GM10266 (cell line): ENCODE results near the gene ROCK2.

Experiments used
- DNase-seq: peaks from one replicate; pipeline ENCODE4 v3.0.0; 2012; ENCODE audit errors: extremely low spot score
- TF ChIP-seq, protein P1 (sequence below): IDR thresholded peaks from 2 replicates; pipeline ENCODE4 v1.5.1; 2012; ENCODE audit warnings: mild to moderate bottlenecking, low read depth; ENCODE audit not compliant: control insufficient read depth, insufficient read depth; ENCODE audit errors: missing control alignments

The ROCK2 gene

DNA sequence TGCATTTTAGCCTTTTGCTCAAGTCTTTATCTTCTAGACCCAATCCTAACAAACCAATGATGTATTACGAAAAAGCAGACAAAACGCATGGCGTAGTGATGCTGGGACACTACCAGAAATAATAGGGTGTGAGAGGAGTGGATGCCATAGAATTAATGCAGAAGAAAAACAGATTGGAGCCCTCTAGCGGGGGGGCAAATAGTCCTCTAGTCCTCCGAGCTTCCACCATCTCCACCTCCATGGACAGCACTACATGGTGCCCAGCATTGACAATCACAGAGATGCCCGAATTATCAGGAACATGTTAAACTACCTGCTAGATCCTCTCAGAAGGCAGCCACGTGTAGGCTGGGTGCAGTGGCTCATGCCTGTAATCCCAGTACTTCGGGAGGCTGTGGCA lies 15.4 kb upstream of the ROCK2 start:
- DNase-seq = no peak
- TF ChIP-seq, protein P1, sequence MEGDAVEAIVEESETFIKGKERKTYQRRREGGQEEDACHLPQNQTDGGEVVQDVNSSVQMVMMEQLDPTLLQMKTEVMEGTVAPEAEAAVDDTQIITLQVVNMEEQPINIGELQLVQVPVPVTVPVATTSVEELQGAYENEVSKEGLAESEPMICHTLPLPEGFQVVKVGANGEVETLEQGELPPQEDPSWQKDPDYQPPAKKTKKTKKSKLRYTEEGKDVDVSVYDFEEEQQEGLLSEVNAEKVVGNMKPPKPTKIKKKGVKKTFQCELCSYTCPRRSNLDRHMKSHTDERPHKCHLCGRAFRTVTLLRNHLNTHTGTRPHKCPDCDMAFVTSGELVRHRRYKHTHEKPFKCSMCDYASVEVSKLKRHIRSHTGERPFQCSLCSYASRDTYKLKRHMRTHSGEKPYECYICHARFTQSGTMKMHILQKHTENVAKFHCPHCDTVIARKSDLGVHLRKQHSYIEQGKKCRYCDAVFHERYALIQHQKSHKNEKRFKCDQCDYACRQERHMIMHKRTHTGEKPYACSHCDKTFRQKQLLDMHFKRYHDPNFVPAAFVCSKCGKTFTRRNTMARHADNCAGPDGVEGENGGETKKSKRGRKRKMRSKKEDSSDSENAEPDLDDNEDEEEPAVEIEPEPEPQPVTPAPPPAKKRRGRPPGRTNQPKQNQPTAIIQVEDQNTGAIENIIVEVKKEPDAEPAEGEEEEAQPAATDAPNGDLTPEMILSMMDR = no peak

DNA sequence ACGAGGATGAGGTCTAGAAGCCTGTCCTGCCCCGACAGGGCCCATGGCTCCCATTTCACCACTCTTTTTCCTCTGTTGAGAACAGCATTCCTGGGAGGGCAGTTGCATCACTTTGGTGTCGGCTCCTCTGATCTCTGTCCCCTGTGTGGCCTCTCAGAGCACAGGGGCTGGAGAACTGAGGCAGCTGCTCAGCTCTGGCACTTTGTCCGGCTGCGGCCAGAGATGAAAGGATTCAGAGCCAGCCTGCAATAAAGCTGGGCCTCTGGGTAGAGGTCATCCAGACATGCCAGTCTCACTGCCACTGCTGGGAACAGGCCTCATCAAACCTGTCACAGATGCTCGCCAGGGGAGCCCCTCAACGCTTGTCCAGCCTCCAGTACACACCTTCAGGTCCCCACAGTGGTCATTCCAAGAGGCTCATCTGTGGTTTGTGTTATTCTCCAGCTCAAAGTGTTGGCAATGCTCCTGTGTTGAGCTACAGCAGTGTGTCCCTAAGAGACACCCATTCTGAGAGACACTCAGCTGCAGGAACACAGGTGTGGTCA lies 13.1 kb upstream of the ROCK2 start:
- no peak for DNase-seq
- TF ChIP-seq, protein P1 = no peak

DNA sequence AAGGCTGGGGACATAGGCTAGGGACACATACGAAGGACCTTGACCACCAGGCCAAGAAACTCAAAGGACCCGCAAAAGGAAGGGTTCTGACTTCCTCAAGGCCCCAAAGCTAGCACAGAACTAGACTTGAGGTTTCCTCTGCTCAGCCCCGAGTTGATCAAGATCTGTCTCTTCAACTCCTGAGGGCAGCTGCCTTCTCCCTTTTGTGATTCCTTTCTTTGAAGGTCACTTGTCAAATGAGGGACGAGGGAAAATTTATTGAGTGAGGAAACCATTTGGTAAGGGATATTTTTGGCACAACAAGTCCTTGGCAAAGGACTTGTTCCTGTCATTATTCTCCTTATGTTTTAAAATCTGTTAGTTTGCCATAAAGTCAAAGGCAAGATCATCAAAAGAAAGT lies 12.3 kb upstream of the ROCK2 start:
- DNase-seq = no peak
- TF ChIP-seq, protein P1 = no peak

DNA sequence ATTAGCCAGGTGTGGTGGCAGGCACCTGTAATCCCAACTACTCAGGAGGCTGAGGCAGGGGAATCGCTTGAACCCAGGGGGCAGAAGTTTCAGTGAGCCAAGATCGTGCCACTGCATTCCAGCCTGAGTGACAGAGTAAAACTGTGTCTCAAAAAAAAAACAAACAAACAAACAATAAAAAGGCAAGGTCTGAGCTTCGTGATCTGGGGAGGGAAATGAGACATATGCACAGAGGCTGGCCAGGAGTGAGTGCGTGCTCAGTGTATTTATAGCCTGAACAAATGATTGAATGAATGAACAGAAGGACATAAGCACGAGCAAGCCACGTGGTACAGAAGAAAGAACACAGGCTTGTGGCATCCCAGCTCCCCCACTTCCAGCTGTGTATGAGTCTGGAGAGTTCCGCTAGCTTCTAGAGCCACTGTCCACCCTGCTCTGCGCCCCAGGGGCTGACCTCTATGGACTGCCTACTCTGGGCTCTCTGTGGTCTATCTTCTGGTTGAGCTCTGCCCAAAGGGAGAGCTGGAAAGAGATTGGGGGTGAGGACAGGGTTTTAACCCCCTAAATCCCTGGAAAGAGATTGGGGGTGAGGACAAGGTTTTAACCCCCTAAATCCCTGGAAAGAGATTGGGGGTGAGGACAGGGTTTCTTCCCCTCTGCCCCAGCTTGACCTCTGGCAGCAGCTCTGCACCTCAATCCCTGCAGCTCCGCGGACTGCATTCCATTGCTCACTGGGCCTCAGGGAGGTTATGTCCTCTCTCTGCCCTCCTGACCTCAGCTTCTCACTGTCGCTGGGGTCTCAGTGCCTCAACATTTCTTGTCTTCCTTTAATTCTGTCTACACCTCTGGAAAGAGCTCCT lies 11.0 kb upstream of the ROCK2 start:
- TF ChIP-seq, protein P1 = no peak
- no peak for DNase-seq

DNA sequence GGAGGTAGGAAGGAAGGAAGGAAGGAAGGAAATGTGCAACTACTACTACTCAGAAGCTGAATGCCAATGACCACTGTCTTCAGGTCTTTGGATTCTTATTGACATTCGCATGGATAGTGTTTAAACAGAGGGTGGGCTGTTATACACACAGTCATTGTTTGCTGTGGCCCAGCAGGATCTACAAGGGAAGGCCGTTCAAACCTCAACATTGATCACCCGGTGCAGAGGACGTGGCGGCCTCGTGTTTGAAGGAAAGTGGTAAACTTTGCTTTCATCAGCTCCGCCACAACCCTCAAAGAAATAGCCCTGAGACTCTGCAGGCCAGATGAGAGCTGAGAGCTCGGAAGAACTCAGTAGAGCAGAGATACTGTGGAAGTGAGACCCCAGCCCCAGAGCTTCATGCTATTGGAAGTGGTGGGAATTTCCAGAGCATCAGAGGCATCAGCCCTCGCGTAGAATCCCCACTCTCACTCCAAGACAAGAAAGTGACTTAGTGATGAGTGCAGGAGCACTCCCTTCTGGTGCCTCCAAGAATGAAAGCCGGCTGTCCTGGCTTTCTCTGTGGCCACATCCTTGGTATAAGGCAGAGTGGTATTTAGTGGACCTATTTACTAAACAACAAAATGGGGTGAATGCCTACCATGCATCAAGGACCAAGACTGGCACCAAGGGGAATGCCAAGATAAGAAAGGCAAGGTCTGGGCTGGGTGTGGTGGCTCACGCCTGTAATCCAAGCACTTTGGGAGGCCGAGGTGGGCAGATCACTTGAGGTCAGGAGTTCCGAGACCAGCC lies 10.1 kb upstream of the ROCK2 start:
- TF ChIP-seq, protein P1 = no peak

DNA sequence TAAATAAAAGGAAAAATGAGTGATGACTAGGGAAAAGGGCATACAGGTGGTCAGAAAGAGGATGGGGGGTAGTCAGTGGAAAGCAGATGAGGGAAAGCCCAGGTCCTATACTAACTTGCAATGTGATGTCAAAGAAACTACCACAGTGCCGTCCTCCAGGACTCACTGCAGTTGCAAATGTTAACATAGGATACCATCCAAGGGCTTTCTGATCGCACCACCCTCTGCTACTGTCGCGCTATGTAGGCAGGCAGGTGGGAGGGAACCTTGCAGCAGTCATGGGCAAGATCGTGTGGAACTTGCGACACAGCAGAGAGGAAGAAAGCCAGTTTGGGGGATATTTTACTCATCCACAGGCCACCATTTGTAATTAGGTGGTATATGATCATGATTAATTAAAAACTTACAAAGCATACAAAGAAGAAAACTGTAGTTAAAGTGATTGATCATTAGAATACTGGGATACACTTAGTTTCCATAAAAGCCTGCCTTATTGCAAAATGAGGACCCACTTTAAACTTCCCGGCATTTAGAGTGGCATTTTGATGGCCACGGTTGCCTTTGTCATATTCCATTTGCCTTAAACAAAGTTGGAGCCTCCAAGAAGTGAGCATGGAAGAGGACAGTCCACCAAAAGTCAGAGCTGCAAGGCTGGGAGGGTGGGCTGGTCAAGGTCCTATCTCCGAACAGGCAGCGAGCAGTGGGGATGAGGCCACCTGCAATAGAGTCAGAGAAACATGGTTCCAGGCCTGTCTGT lies 8.5 kb upstream of the ROCK2 start:
- TF ChIP-seq, protein P1 = no peak
- DNase-seq = no peak

More for the DNA sequence above, 10.1 kb upstream of the ROCK2 start:
- DNase-seq = no peak
